ENCODE data around the gene CFAP299. TPM values are rescaled to one million over a fixed set of nuclear protein-coding genes. Genes with fewer than 3 reads are reported as not detected.
"Not testable (repeated sequence)": the region's sequence is repeated elsewhere in the genome, so short reads cannot be mapped to it uniquely, and the experiment has no call there.

Gene CFAP299
- polyA plus RNA-seq, 6 donors from 2014 or later: not detected

DNA sequence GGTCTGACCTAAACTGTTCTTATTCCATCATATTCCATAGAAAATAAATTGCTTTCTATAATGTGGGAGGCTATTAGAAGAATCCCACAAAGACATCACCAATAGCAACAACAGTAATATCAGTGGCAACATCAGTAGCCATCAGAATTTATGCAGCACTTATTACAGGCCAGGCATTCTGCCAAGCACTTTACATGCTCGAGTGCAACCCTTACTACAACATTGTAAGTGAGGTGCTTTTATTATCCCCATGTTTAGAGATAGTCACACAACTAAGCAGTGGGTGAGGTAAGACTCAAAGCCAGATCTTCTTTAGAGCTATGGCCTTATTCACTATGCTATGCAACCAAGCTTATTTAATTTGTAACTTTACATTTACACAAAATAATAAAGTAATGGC lies 377.9 kb downstream of the CFAP299 start:
- ATAC-seq (ENCODE audit: low read depth in 2 of 2) (no peak), DNase-seq (no peak)
- Mint-ChIP-seq H3K36me3 (peaks cover 0 to 6% of the 10 kb centered on the region in 2 donors), H3K4me3 (no peak overlapping the region), H3K27ac (no peak overlapping the region), H3K27me3 (peaks cover 0 to 13% (median 0%) of the 10 kb centered on the region in 3 donors), H3K9me3 (peaks cover 0 to 7% (median 3%) of the 10 kb centered on the region in 7 donors), H3K4me1 (no peaks in the 10 kb centered on the region)

DNA sequence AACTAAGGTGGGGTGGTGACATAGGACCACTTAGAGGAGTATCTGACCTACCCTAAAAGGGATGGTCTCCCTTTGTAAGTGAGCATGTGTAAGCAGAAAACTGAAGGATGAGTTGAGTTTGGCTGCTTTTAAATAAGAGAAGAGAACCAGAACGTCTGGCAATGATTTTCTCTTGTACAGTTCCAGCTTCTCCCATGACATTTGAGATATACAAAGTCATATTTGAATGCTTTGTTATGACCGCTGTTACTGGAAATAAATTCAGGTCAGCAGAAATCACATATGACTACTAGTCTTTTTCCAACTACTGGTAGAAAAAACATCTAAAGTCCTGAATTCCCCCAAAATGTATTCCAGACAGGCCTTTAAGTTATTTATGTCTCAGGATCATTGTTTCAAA lies 381.7 kb downstream of the CFAP299 start:
- DNase-seq (no peak), ATAC-seq (ENCODE audit: low read depth in 2 of 2) (no peak)
- Mint-ChIP-seq H3K36me3 (peaks cover 13 to 16% of the 10 kb centered on the region in 2 donors), H3K4me1 (no peaks in the 10 kb centered on the region), H3K27ac (no peak overlapping the region), H3K9me3 (peaks cover 6 to 41% (median 25%) of the 10 kb centered on the region in 7 donors), H3K4me3 (no peak overlapping the region), H3K27me3 (peaks cover 0 to 10% (median 0%) of the 10 kb centered on the region in 3 donors)

DNA sequence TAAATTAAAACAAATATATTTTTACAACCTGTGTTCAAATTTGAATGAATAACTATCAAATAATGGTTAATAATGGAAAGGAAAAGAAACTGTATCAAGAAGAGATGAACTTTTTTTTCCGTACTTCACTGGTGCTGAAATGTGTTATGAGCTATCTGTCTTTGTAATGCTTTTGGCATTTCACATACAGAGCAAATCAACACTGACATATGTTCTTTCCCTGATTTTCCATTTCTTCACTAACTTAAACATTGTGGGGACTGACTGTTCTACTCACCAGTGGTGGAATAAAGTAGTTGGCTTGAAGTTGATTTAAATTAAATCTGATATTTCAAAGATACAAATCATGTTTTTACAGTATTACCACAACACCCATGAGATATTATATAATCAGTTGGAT lies 390.9 kb downstream of the CFAP299 start:
- Mint-ChIP-seq H3K27me3 (peaks cover 5 to 20% (median 9%) of the 10 kb centered on the region in 3 donors), H3K4me1 (peaks cover 0 to 6% (median 0%) of the 10 kb centered on the region in 3 donors), H3K4me3 (no peak overlapping the region), H3K9me3 (peaks cover 0 to 16% (median 14%) of the 10 kb centered on the region in 7 donors), H3K27ac (no peak overlapping the region), H3K36me3 (peaks cover 0 to 2% of the 10 kb centered on the region in 2 donors)
- ATAC-seq (ENCODE audit: low read depth in 2 of 2) (no peak), DNase-seq (no peak)

DNA sequence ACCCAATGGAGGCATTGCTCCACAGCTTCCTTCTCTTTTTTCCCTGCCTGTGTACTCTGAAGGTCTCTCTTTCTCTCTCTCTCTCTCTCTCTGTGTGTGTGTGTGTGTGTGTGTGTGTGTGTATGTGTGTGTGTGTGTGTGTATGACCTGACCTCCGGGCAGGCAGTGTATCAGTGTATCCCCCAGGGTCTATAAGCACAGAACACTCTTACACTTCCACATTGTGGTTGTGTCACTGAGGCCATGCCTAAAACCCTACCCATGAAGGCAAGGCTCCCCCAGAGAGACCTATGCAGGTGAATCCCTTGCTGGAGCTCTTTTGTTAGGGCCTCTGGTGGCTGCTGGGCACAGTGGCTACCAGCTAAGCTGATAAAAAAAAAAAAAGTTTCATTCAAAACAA lies 394.6 kb downstream of the CFAP299 start:
- Mint-ChIP-seq H3K36me3 (no peaks in the 10 kb centered on the region), H3K4me3 (no peak overlapping the region), H3K9me3 (peaks cover 0 to 5% (median 0%) of the 10 kb centered on the region in 7 donors), H3K4me1 (peaks cover 0 to 6% (median 0%) of the 10 kb centered on the region in 3 donors), H3K27ac (no peak overlapping the region), H3K27me3 (peaks cover 5 to 16% (median 9%) of the 10 kb centered on the region in 3 donors)
- no peak for ATAC-seq (ENCODE audit: low read depth in 2 of 2)
- no peak for DNase-seq

DNA sequence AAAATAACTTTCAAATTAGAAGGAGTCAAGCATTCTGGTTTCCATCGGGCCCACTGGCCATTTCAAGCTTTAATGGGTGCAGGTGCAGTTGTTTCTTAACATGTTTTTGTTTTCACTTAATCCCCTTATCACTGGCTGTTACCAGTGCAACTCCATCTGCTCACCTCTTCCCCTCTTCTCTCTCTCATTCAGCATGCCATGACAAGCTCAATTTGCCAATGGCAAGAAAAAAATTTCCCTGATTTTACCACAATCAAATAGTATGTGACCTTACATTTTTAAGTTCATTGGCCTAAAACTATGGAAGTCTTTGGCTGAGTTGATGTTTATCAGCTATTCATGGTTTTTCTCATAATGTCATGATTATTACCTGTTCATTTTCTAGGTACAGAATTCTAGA lies 395.9 kb downstream of the CFAP299 start:
- peaks cover 5 to 12% (median 9%) of the 10 kb centered on the region in 3 donors for H3K27me3 Mint-ChIP-seq
- DNase-seq (no peak), ATAC-seq (ENCODE audit: low read depth in 2 of 2) (no peak)
- peaks cover 0 to 6% (median 2%) of the 10 kb centered on the region in 7 donors for H3K9me3 Mint-ChIP-seq
- H3K36me3 Mint-ChIP-seq: no peaks in the 10 kb centered on the region
- no peak overlapping the region for H3K4me3 Mint-ChIP-seq
- peaks cover 0 to 6% (median 0%) of the 10 kb centered on the region in 3 donors for H3K4me1 Mint-ChIP-seq
- H3K27ac Mint-ChIP-seq: no peak overlapping the region

DNA sequence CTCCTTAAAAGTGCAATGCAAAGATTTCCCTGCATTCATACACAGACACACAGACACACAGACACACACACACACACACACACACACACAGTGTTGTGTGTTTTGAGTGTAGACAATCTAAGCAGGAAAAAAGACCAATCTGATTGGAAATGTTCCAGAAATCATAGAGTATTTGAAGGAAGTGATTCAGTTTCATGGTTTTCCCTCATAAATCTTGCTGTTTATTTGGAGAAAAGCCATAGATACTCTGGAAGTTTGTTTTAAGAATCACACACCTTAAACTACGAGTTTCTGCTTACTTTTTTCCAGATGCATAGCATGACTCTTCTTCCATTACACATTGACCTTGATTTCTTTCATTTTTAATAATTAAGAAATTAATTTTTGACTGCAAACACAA lies 396.5 kb downstream of the CFAP299 start:
- H3K27me3 Mint-ChIP-seq: peaks cover 5 to 12% (median 9%) of the 10 kb centered on the region in 3 donors
- peaks cover 0 to 6% (median 0%) of the 10 kb centered on the region in 3 donors for H3K4me1 Mint-ChIP-seq
- no peak overlapping the region for H3K4me3 Mint-ChIP-seq
- DNase-seq (no peak), ATAC-seq (ENCODE audit: low read depth in 2 of 2) (no peak)
- no peak overlapping the region for H3K27ac Mint-ChIP-seq
- peaks cover 0 to 8% (median 4%) of the 10 kb centered on the region in 7 donors for H3K9me3 Mint-ChIP-seq
- no peaks in the 10 kb centered on the region for H3K36me3 Mint-ChIP-seq

DNA sequence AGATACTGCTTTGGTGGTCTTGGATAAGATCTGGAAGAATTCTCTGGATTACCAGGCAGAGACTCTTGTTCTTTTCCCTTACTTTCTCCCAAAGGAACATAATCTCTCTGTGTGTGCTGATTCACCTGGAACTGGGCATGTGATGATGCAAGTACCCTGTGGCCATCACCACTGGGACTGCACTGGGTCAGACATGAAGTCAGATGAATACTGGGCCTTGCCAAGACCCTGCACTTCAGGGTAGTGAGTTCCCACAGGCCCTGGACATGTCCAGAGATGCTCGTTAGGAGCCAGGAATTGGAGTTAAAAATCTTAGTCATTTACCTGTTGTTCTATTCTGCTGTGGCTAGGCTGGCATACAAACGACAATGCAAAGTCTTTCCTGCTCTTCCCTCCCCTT lies 404.8 kb downstream of the CFAP299 start:
- H3K27ac Mint-ChIP-seq: no peak overlapping the region
- peaks cover 0 to 7% (median 4%) of the 10 kb centered on the region in 3 donors for H3K27me3 Mint-ChIP-seq
- peaks cover 11 to 32% of the 10 kb centered on the region in 2 donors for H3K36me3 Mint-ChIP-seq
- H3K9me3 Mint-ChIP-seq: peaks cover 13 to 39% (median 28%) of the 10 kb centered on the region in 7 donors
- no peak overlapping the region for H3K4me3 Mint-ChIP-seq
- DNase-seq (no peak), ATAC-seq (ENCODE audit: low read depth in 2 of 2) (no peak)
- no peaks in the 10 kb centered on the region for H3K4me1 Mint-ChIP-seq

DNA sequence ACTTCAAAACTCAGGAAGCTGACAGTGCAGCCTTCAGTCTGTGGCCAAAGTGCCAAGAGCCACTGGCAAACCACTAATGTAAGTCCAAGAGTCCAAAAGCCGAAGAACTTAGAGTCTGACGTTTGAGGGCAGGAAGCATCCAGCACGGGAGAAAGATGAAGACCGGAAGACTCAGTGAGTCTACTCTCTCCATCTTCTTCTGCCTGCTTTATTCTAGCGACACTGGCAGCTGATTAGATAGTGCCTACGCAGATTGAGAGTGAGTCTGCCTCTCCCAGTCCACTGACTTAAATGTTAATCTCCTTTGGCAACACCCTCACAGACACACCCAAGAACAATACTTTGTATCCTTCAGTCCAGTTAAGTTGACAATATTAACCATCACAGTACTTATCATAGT lies 414.0 kb downstream of the CFAP299 start:
- H3K36me3 Mint-ChIP-seq; ATAC-seq (ENCODE audit: low read depth in 2 of 2); H3K4me1 Mint-ChIP-seq; H3K9me3 Mint-ChIP-seq; H3K27me3 Mint-ChIP-seq; H3K4me3 Mint-ChIP-seq; H3K27ac Mint-ChIP-seq; DNase-seq: not testable (repeated sequence)

DNA sequence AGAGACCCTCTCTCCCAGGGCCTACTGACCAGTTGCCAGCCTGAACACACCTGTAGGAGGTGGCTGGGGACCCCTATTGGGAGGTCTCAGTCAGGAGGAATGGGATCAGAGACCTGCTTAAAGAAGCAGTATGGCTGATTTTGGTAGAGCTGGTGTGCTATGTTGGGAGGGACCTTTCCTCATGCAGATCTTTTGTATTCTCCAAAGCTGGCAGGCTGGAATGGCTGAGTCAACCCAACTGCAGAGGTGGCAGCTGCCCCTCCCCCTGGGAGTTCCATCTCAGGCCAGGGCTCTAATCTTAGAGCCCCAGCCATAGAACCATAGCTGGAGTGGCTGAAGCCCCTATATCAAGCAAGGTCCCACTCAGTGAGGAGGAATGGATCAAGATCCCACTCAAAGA lies 415.7 kb downstream of the CFAP299 start:
- Mint-ChIP-seq H3K36me3 (no peaks in the 10 kb centered on the region), H3K27me3 (peaks cover 0 to 8% (median 7%) of the 10 kb centered on the region in 3 donors), H3K4me3 (no peak overlapping the region), H3K9me3 (peaks cover 0 to 4% (median 0%) of the 10 kb centered on the region in 7 donors), H3K27ac (peak overlapping the region in 1 of 6 donors; percentile 52), H3K4me1 (peaks cover 0 to 10% (median 3%) of the 10 kb centered on the region in 3 donors)
- ATAC-seq (ENCODE audit: low read depth in 2 of 2) (no peak), DNase-seq (no peak)

DNA sequence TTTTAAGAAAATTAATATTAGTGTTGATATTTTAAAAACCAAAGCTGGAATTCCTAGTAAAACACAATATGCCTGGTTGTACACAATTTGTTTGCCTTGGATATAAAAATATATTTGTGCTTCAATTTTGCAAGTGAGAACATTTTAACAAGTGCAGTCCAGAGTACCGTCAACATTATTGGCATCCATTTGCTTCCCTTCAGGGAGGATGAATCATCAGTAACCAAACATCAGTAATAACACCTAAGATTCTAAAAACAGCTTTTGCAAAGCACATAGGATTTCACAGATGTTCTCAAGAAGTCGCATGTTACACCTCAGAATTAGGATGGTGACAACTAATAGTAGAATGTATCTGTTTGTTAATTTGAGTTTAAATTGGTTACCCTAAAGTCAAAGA lies 432.4 kb downstream of the CFAP299 start:
- peaks cover 0 to 4% (median 0%) of the 10 kb centered on the region in 3 donors for H3K4me1 Mint-ChIP-seq
- no peak overlapping the region for H3K4me3 Mint-ChIP-seq
- no peak overlapping the region for H3K27ac Mint-ChIP-seq
- H3K27me3 Mint-ChIP-seq: no peaks in the 10 kb centered on the region
- H3K9me3 Mint-ChIP-seq: peaks cover 0 to 14% (median 5%) of the 10 kb centered on the region in 7 donors
- DNase-seq (no peak), ATAC-seq (ENCODE audit: low read depth in 2 of 2) (no peak)
- no peaks in the 10 kb centered on the region for H3K36me3 Mint-ChIP-seq

DNA sequence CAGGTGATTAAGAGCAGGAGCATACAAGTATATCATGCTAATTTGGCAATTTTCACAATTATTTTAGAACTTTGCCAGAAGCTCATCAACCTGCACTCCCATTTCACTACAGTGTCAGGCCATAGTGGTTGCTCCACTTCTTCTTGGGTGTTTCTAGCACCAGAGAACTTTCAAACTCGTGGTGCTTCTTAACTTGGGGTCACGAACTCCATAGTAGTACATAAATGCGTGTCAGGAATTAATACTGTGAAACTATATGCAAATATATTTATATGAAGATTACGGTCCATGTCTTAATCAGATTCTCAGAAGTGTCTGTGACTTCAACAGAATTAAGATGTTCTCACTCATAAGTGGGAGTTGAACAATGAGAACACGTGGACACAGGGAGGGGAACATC lies 440.6 kb downstream of the CFAP299 start:
- DNase-seq (no peak), ATAC-seq (ENCODE audit: low read depth in 2 of 2) (no peak)
- no peaks in the 10 kb centered on the region for H3K4me1 Mint-ChIP-seq
- H3K9me3 Mint-ChIP-seq: no peaks in the 10 kb centered on the region
- peak overlapping the region in 1 of 8 donors; percentile 66 for H3K4me3 Mint-ChIP-seq
- no peak overlapping the region for H3K27ac Mint-ChIP-seq
- H3K36me3 Mint-ChIP-seq: no peaks in the 10 kb centered on the region
- no peaks in the 10 kb centered on the region for H3K27me3 Mint-ChIP-seq

DNA sequence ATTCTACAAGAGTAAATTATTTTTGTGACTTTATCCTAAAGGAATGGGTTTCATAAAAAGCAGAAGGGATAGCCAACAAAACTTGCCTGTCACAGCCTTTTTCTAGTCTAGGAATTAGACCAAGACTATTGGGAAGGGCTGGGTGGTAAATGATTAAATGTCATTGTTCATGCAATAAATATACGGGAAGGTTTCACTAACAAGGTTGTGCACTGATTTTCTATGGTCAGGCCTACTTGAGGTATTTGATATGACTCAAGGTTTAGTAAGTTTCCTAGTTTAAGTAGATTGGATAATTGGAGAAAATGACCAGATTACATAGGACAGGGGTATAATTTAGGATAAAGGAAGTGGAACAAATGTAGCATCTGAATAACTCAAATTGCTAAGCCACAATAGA lies 445.9 kb downstream of the CFAP299 start:
- H3K4me3 Mint-ChIP-seq: no peak overlapping the region
- H3K36me3 Mint-ChIP-seq: no peaks in the 10 kb centered on the region
- H3K9me3 Mint-ChIP-seq: no peaks in the 10 kb centered on the region
- H3K27me3 Mint-ChIP-seq: no peaks in the 10 kb centered on the region
- no peak overlapping the region for H3K27ac Mint-ChIP-seq
- DNase-seq (no peak), ATAC-seq (ENCODE audit: low read depth in 2 of 2) (no peak)
- no peaks in the 10 kb centered on the region for H3K4me1 Mint-ChIP-seq

DNA sequence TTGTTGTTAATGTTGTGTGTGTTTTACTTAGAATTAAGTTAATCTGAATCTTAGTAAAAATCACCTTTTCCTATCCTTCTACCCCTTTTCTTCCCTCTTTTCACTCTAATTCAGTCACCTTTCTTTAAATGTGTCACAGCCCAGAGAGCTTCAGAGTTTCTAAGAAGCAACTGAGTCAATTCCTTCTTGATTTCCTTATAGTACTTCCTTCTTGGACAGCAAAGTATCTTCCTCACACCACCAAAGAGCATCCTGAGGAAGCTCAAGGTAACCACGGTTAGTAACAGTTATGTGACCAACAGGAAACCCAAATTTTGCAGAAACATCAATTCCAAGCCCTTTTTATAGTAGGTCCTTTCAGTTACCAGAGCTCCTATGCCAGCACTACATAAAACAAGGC lies 451.8 kb downstream of the CFAP299 start:
- Mint-ChIP-seq H3K4me1 (peaks cover 0 to 5% (median 0%) of the 10 kb centered on the region in 3 donors), H3K36me3 (no peaks in the 10 kb centered on the region), H3K4me3 (no peak overlapping the region), H3K27me3 (no peaks in the 10 kb centered on the region), H3K9me3 (no peaks in the 10 kb centered on the region), H3K27ac (peak overlapping the region in 2 of 6 donors; percentile 3 to 24)
- no peak for DNase-seq
- ATAC-seq (ENCODE audit: low read depth in 2 of 2): no peak

DNA sequence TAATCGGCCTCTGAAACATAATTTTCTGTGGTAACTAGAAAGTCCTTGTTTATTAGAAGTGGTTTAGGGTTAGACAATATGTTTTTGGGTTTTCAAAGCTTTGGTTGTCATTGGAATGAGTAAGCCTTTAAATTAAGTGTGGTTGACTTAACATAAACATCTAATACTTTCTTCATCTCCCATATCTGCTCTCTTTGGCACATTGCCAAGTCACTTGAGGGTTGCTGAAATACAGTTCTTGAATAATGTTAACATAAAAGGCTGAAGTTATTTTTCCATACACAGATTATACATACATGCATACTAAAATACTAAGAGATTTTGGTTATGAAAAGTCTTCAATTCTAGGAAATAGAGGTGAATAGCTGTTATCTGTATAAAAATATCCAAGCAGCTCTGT lies 453.3 kb downstream of the CFAP299 start:
- H3K4me3 Mint-ChIP-seq: no peak overlapping the region
- no peak for DNase-seq
- no peaks in the 10 kb centered on the region for H3K27me3 Mint-ChIP-seq
- H3K27ac Mint-ChIP-seq: peak overlapping the region in 1 of 6 donors; percentile 16
- no peak for ATAC-seq (ENCODE audit: low read depth in 2 of 2)
- H3K36me3 Mint-ChIP-seq: no peaks in the 10 kb centered on the region
- H3K9me3 Mint-ChIP-seq: no peaks in the 10 kb centered on the region
- peaks cover 0 to 5% (median 0%) of the 10 kb centered on the region in 3 donors for H3K4me1 Mint-ChIP-seq

DNA sequence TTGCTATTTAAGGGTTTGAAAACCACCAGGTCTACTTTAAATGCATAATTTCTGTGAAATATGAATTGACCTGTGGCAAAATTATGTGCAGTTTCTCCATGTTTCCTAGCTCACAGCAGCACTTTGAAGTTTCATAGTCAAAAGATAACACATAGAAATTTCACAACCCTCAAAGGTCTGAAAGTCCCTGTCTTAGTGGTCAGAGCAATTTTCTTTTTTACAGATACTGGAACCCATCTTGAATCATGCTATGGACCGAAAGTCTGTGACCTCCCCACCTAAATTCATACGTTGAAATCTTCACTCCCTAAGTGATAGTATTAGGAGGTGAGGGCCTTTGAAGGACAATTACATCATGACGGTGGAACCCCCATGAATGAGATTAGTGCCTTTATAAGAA lies 454.6 kb downstream of the CFAP299 start:
- Mint-ChIP-seq H3K4me3 (no peak overlapping the region), H3K36me3 (no peaks in the 10 kb centered on the region), H3K27me3 (no peaks in the 10 kb centered on the region), H3K27ac (no peak overlapping the region), H3K4me1 (peaks cover 0 to 5% (median 0%) of the 10 kb centered on the region in 3 donors), H3K9me3 (peaks cover 0 to 4% (median 0%) of the 10 kb centered on the region in 7 donors)
- ATAC-seq (ENCODE audit: low read depth in 2 of 2) (no peak), DNase-seq (no peak)

Data from naive B cell (primary cell).